PC-9 (cell line): Measurements from ENCODE around the gene BCR. TPM values are rescaled to one million over a fixed set of nuclear protein-coding genes. Genes with fewer than 3 reads are reported as not detected.

Experiments
- BruUV-seq: library from RNA; stranded (reverse); fragments of 400-500 nt; replicated peaks from 2 replicates; lab custom pipeline; 2021; lab: Mats Ljungman, UMichigan
- CTCF ChIA-PET: fragments of 300-600 bp; sonication (Branson Sonifier 250); formaldehyde crosslinking; loops from one replicate; lab custom pipeline; 2022; ENCODE audit warnings: antibody characterized with exemption; lab: Charles Lee
- POLR2A ChIA-PET: fragments of 300-600 bp; sonication (Branson Sonifier 250); formaldehyde crosslinking; loops from one replicate; lab custom pipeline; 2022; ENCODE audit warnings: antibody characterized with exemption; ENCODE audit not compliant: unreplicated experiment; lab: Charles Lee
- DNase-seq, 2 experiments: peaks; one replicate each; pipeline versions ENCODE4 v3.0.0 to v3.0.0-alpha.2; 2015 to 2022; ENCODE audit warnings: mixed read lengths in 1 of 2
- H2AFZ ChIP-seq: fragments of 200-600 bp; sonication (generic); 2 replicates; pipeline ENCODE4 v1.8.1; 2017; ENCODE audit warnings: antibody characterized with exemption
- H3F3A ChIP-seq: fragments of 200-600 bp; sonication (generic); 2 replicates; pipeline ENCODE4 v1.8.1; 2017; ENCODE audit warnings: antibody characterized with exemption, mild to moderate bottlenecking, low read depth; ENCODE audit not compliant: insufficient read depth
- H3K27ac ChIP-seq: fragments of 200-600 bp; sonication (generic); 2 replicates; pipeline ENCODE4 v1.6.1; 2016; ENCODE audit warnings: mixed run types
- H3K27me3 ChIP-seq: fragments of 200-600 bp; sonication (generic); 2 replicates; pipeline ENCODE4 v1.6.1; 2016; ENCODE audit warnings: low read depth, mixed run types; ENCODE audit not compliant: insufficient read depth
- H3K36me3 ChIP-seq: fragments of 200-600 bp; sonication (generic); 2 replicates; pipeline ENCODE4 v1.6.1; 2016; ENCODE audit warnings: low read depth, mixed run types
- H3K4me1 ChIP-seq: fragments of 200-600 bp; sonication (generic); replicated peaks from 2 replicates; pipeline ENCODE4 v1.6.1; 2016; ENCODE audit warnings: mixed run types; ENCODE audit not compliant: insufficient read depth
- H3K4me2 ChIP-seq: fragments of 200-600 bp; sonication (generic); 2 replicates; pipeline ENCODE4 v1.6.1; 2017; ENCODE audit warnings: mixed run types
- H3K4me3 ChIP-seq: fragments of 200-600 bp; sonication (generic); 2 replicates; pipeline ENCODE4 v1.6.1; 2016; ENCODE audit warnings: mixed run types
- H3K79me2 ChIP-seq: fragments of 200-600 bp; sonication (generic); 2 replicates; pipeline ENCODE4 v1.6.1; 2017; ENCODE audit warnings: low read depth, mixed run types
- H3K9me2 ChIP-seq: fragments of 200-600 bp; sonication (generic); 2 replicates; pipeline ENCODE4 v1.8.1; 2017; ENCODE audit warnings: mild to moderate bottlenecking; ENCODE audit not compliant: insufficient read depth
- H3K9me3 ChIP-seq: fragments of 200-600 bp; sonication (generic); 2 replicates; pipeline ENCODE4 v1.8.1; 2016; ENCODE audit warnings: low read depth; ENCODE audit not compliant: insufficient read depth
- H4K20me1 ChIP-seq: fragments of 200-600 bp; sonication (generic); 2 replicates; pipeline ENCODE4 v1.8.1; 2017; ENCODE audit not compliant: insufficient read depth
- CTCF ChIP-seq: fragments of 200-600 bp; sonication (generic); conservative IDR thresholded peaks from 2 replicates; pipeline ENCODE4 v1.6.1; 2017; ENCODE audit warnings: mixed run types, antibody characterized with exemption, mild to moderate bottlenecking, moderate library complexity
- EZH2 ChIP-seq: fragments of 200-600 bp; sonication (generic); IDR thresholded peaks from 2 replicates; pipeline ENCODE4 v1.8.0; 2017; ENCODE audit warnings: antibody characterized with exemption, low read depth
- intact Hi-C: fragments of 100-400 bp; cut with micrococcal nuclease; formaldehyde crosslinking; loops from one replicate; pipeline ENCODE4 v1.10.0; 2022; ENCODE audit not compliant: unreplicated experiment
- total RNA-seq: library from RNA; stranded (reverse); gene quantifications from 2 replicates; pipeline ENCODE4 v1.2.3, GENCODE V29; 2021

Gene BCR
- total RNA-seq, 1 experiment from 2014 or later = 47.8 TPM

GRCh38 chr22:23220485-23221350 is 40.4 kb downstream of the BCR start:
- Histone ChIP-seq H2AFZ (no peak overlapping the region), H3K9me3 (no peaks in the 10 kb centered on the region), H3K27me3 (no peaks in the 10 kb centered on the region), H3K36me3 (no peaks in the 10 kb centered on the region), H3K4me2 (peak overlapping the region; percentile 58), H3K79me2 (peaks cover 93% of the 10 kb centered on the region), H4K20me1 (peaks cover 5% of the 10 kb centered on the region), H3F3A (peaks cover 20% of the 10 kb centered on the region), H3K9me2 (no peaks in the 10 kb centered on the region), H3K27ac (0 out of 2 replicates have a peak overlapping the region, but pooled peaks have one; percentile 24), H3K4me3 (no peak overlapping the region), H3K4me1 (peaks cover 67% of the 10 kb centered on the region)
- intact Hi-C loops = no loop called here
- BruUV-seq = no TSS peak
- no peak for TF ChIP-seq CTCF
- TF ChIP-seq EZH2 = no peak
- ChIA-PET CTCF (no interaction called here), POLR2A (interaction anchor here (0.5 kb wide), 1 partner anchor 41 kb away, joined by 3 read pairs; the partner anchor contains the start of gene BCR)
- peak; percentile 37 to 41 for DNase-seq

GRCh38 chr22:23221351-23221804 is 41.1 kb downstream of the BCR start:
- H3K27me3 ChIP-seq = no peaks in the 10 kb centered on the region
- TF ChIP-seq EZH2 = no peak
- no peak for TF ChIP-seq CTCF
- CTCF ChIA-PET = no interaction called here
- no peak overlapping the region for H3K4me3 ChIP-seq
- H3K9me2 ChIP-seq = no peaks in the 10 kb centered on the region
- H3K4me2 ChIP-seq = no peak overlapping the region
- DNase-seq = no peak
- intact Hi-C loops = no loop called here
- POLR2A ChIA-PET = no interaction called here
- peaks cover 27% of the 10 kb centered on the region for H3F3A ChIP-seq
- no peak overlapping the region for H3K27ac ChIP-seq
- H4K20me1 ChIP-seq = peaks cover 5% of the 10 kb centered on the region
- no TSS peak for BruUV-seq
- peaks cover 67% of the 10 kb centered on the region for H3K4me1 ChIP-seq
- peaks cover 89% of the 10 kb centered on the region for H3K79me2 ChIP-seq
- H2AFZ ChIP-seq = no peak overlapping the region
- no peaks in the 10 kb centered on the region for H3K9me3 ChIP-seq
- no peaks in the 10 kb centered on the region for H3K36me3 ChIP-seq

- no peak overlapping the region for H2AFZ ChIP-seq
- no peak overlapping the region for H3K4me3 ChIP-seq
- H3K27ac ChIP-seq = no peak overlapping the region
- no peak overlapping the region for H3K4me2 ChIP-seq
- H3F3A ChIP-seq = peaks cover 35% of the 10 kb centered on the region
- peaks cover 71% of the 10 kb centered on the region for H3K4me1 ChIP-seq
- DNase-seq = no peak
- BruUV-seq = no TSS peak
- no peaks in the 10 kb centered on the region for H3K36me3 ChIP-seq
- TF ChIP-seq EZH2 = no peak
- no peak for TF ChIP-seq CTCF
- peaks cover 5% of the 10 kb centered on the region for H4K20me1 ChIP-seq
- no peaks in the 10 kb centered on the region for H3K9me3 ChIP-seq
- H3K9me2 ChIP-seq = no peaks in the 10 kb centered on the region
- POLR2A ChIA-PET = no interaction called here
- intact Hi-C loops = no loop called here
- peaks cover 89% of the 10 kb centered on the region for H3K79me2 ChIP-seq
- CTCF ChIA-PET = no interaction called here
- no peaks in the 10 kb centered on the region for H3K27me3 ChIP-seq
Measured at GRCh38 chr22:23222033-23222792, 41.9 kb downstream of the BCR start.
